ENCODE measurements around the gene TRIM62. TPM values are rescaled to one million over a fixed set of nuclear protein-coding genes. Genes with fewer than 3 reads are reported as not detected.

The TRIM62 gene
- total RNA-seq, 4 donors from 2014 or later: 3.5 to 22.8 (median 17.9) TPM

GRCh38 chr1:33206340-33206739, 24.5 kb upstream of the TRIM62 start:
- Histone ChIP-seq H3K27ac (no peak overlapping the region), H3K4me3 (no peak overlapping the region), H3K4me1 (no peaks in the 10 kb centered on the region), H3K27me3 (no peaks in the 10 kb centered on the region), H3K36me3 (no peaks in the 10 kb centered on the region), H3K9me3 (no peaks in the 10 kb centered on the region)
- no peak for TF ChIP-seq POLR2A (IDR thresholded peaks at IDR 0.05)
- no peak for TF ChIP-seq CTCF (IDR thresholded peaks at IDR 0.05)
- no peak for DNase-seq

- H3K27me3 ChIP-seq: no peaks in the 10 kb centered on the region
- H3K9me3 ChIP-seq: no peaks in the 10 kb centered on the region
- no peak for DNase-seq
- TF ChIP-seq CTCF (IDR thresholded peaks at IDR 0.05) (no peak), POLR2A (IDR thresholded peaks at IDR 0.05) (no peak)
- no peak overlapping the region for H3K4me3 ChIP-seq
- H3K4me1 ChIP-seq: no peaks in the 10 kb centered on the region
- H3K27ac ChIP-seq: no peak overlapping the region
- no peaks in the 10 kb centered on the region for H3K36me3 ChIP-seq
Observed at GRCh38 chr1:33195556-33195955, 13.7 kb upstream of the TRIM62 start.

GRCh38 chr1:33191731-33192275, 10.0 kb upstream of the TRIM62 start:
- Histone ChIP-seq H3K4me3 (no peak overlapping the region), H3K4me1 (no peaks in the 10 kb centered on the region), H3K36me3 (no peaks in the 10 kb centered on the region), H3K27me3 (no peaks in the 10 kb centered on the region), H3K9me3 (no peaks in the 10 kb centered on the region), H3K27ac (no peak overlapping the region)
- no peak for TF ChIP-seq POLR2A (IDR thresholded peaks at IDR 0.05)
- no peak for TF ChIP-seq CTCF (IDR thresholded peaks at IDR 0.05)
- no peak for DNase-seq

GRCh38 chr1:33190701-33191100, 8.9 kb upstream of the TRIM62 start:
- no peak overlapping the region for H3K27ac ChIP-seq
- no peaks in the 10 kb centered on the region for H3K27me3 ChIP-seq
- DNase-seq: no peak
- H3K9me3 ChIP-seq: no peaks in the 10 kb centered on the region
- TF ChIP-seq POLR2A (IDR thresholded peaks at IDR 0.05): no peak
- TF ChIP-seq CTCF (IDR thresholded peaks at IDR 0.05): no peak
- no peak overlapping the region for H3K4me3 ChIP-seq
- H3K36me3 ChIP-seq: no peaks in the 10 kb centered on the region
- H3K4me1 ChIP-seq: no peaks in the 10 kb centered on the region

GRCh38 chr1:33188572-33189275, 6.9 kb upstream of the TRIM62 start:
- no peaks in the 10 kb centered on the region for H3K36me3 ChIP-seq
- no peaks in the 10 kb centered on the region for H3K4me1 ChIP-seq
- no peaks in the 10 kb centered on the region for H3K27me3 ChIP-seq
- H3K27ac ChIP-seq: no peak overlapping the region
- DNase-seq: no peak
- H3K9me3 ChIP-seq: no peaks in the 10 kb centered on the region
- TF ChIP-seq POLR2A (IDR thresholded peaks at IDR 0.05) (no peak), CTCF (IDR thresholded peaks at IDR 0.05) (no peak)
- H3K4me3 ChIP-seq: no peak overlapping the region

Measured in Peyer's patch (tissue), 4 donors.